WI38 (cell line): ENCODE results near the gene TPI1.
A peak's percentile ranks its signal among the peaks of the same experiment; 100 is the strongest.
"Not testable (repeated sequence)": the region's sequence is repeated elsewhere in the genome, so short reads cannot be mapped to it uniquely, and the experiment has no call there.

Experiments used
- H3K4me3 ChIP-seq: 2 replicates; pipeline ENCODE4 v1.5.1; 2011; ENCODE audit warnings: low read depth, mild to moderate bottlenecking, control low read depth, low read length
- TF ChIP-seq, protein P1 (sequence below): IDR thresholded peaks from 2 replicates; pipeline ENCODE4 v1.5.1; 2012; ENCODE audit warnings: low read depth, mild to moderate bottlenecking, control low read depth, low read length

Gene TPI1

GRCh38 chr12:6866163-6866919 is 990 bp upstream of the TPI1 start:
- no peak overlapping the region for H3K4me3 ChIP-seq
- TF ChIP-seq, protein P1, sequence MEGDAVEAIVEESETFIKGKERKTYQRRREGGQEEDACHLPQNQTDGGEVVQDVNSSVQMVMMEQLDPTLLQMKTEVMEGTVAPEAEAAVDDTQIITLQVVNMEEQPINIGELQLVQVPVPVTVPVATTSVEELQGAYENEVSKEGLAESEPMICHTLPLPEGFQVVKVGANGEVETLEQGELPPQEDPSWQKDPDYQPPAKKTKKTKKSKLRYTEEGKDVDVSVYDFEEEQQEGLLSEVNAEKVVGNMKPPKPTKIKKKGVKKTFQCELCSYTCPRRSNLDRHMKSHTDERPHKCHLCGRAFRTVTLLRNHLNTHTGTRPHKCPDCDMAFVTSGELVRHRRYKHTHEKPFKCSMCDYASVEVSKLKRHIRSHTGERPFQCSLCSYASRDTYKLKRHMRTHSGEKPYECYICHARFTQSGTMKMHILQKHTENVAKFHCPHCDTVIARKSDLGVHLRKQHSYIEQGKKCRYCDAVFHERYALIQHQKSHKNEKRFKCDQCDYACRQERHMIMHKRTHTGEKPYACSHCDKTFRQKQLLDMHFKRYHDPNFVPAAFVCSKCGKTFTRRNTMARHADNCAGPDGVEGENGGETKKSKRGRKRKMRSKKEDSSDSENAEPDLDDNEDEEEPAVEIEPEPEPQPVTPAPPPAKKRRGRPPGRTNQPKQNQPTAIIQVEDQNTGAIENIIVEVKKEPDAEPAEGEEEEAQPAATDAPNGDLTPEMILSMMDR = no peak

DNA sequence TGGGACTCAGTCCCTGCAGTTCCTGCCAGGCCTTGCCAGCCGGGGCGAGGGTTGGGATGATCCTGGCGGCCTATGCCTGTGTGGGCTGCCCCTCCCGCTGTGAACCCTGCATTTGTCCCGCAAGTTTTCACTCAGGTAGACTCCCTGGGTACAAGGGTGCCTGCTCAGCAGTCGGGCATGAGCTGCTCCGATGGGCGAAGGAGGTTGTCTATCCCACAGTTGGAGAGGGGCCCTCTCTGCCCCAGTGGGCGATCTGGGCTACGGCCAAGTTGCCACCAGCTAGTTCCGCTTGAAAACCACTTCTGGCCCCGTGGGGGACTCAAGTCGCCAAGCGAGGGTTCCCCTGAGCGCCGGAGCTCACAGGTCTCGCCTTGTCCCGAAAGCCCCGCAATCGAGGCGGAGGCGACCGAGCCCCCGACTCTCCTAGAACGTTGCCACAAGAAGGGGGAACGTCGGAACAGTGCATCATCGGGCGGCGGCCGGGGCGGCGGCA is 365 bp upstream of the TPI1 start:
- peak overlapping the region; percentile 51 for H3K4me3 ChIP-seq
- TF ChIP-seq, protein P1 = no peak

GRCh38 chr12:6868211-6869048 is 1.1 kb downstream of the TPI1 start:
- H3K4me3 ChIP-seq = peak overlapping the region; percentile 80
- TF ChIP-seq, protein P1 = no peak

GRCh38 chr12:6869049-6870021 is 2.0 kb downstream of the TPI1 start:
- H3K4me3 ChIP-seq = peak overlapping the region; percentile 80
- TF ChIP-seq, protein P1 = peak; percentile 82

DNA sequence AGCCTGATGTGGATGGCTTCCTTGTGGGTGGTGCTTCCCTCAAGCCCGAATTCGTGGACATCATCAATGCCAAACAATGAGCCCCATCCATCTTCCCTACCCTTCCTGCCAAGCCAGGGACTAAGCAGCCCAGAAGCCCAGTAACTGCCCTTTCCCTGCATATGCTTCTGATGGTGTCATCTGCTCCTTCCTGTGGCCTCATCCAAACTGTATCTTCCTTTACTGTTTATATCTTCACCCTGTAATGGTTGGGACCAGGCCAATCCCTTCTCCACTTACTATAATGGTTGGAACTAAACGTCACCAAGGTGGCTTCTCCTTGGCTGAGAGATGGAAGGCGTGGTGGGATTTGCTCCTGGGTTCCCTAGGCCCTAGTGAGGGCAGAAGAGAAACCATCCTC is 3.0 kb downstream of the TPI1 start:
- H3K4me3 ChIP-seq = not testable (repeated sequence)

GRCh38 chr12:6871052-6871957 is 4.0 kb downstream of the TPI1 start:
- TF ChIP-seq, protein P1 = no peak
- H3K4me3 ChIP-seq = peak overlapping the region; percentile 69
